Osteocyte (in vitro differentiated cells): ENCODE results near the gene PXT1. TPM values are rescaled to one million over a fixed set of nuclear protein-coding genes. Genes with fewer than 3 reads are reported as not detected.

Experiments
- DNase-seq: peaks from one replicate; pipeline ENCODE4 v3.0.0; 2021; ENCODE audit warnings: mixed read lengths; ENCODE audit not compliant: unreplicated experiment; ENCODE audit errors: extremely low spot score
- H3K27ac Mint-ChIP-seq: one replicate; pipeline ENCODE4 v1.8.0; 2021; ENCODE audit warnings: mild to moderate bottlenecking, mixed read lengths; ENCODE audit not compliant: unreplicated experiment
- H3K27me3 Mint-ChIP-seq: one replicate; pipeline ENCODE4 v1.8.0; 2021; ENCODE audit warnings: mixed read lengths; ENCODE audit not compliant: unreplicated experiment
- H3K36me3 Mint-ChIP-seq: one replicate; pipeline ENCODE4 v1.8.0; 2021; ENCODE audit warnings: mixed read lengths; ENCODE audit not compliant: unreplicated experiment
- H3K4me1 Mint-ChIP-seq: one replicate; pipeline ENCODE4 v1.8.0; 2021; ENCODE audit warnings: mixed read lengths; ENCODE audit not compliant: unreplicated experiment
- H3K4me3 Mint-ChIP-seq: one replicate; pipeline ENCODE4 v1.8.0; 2021; ENCODE audit warnings: mild to moderate bottlenecking, moderate library complexity, mixed read lengths; ENCODE audit not compliant: unreplicated experiment
- H3K9me3 Mint-ChIP-seq: one replicate; pipeline ENCODE4 v1.8.0; 2021; ENCODE audit warnings: mixed read lengths; ENCODE audit not compliant: unreplicated experiment
- total RNA-seq: library from RNA; stranded (reverse); gene quantifications from 2 replicates; pipeline ENCODE4 v1.2.1, GENCODE V29; 2021
- TF ChIP-seq, protein P1 (sequence below): fragments of 200-600 bp; sonication (generic); IDR thresholded peaks from 2 replicates; pipeline ENCODE4 v1.5.0; 2021; ENCODE audit warnings: antibody characterized with exemption, mild to moderate bottlenecking, moderate library complexity

The PXT1 gene
- total RNA-seq, 1 donor from 2014 or later = not detected

DNA sequence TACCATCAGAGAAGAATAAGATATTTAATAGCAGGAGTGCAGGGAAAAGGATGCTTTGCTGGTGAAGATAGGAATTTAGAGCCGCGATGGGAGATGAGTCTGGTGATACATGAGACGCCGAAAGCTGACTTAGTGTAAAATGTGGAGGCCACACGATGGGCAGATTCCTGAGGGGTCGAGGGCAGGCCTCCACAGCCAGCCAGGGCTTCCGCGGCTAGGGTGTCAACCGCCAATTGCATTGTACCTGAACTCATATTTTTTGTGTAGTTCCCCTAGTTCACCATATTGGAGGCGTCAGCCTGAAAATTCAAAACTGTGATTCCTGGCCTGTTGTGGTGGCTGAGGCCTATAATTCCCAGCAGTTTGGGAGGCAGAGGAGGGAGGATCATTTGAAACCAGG, 63.7 kb downstream of the PXT1 start:
- H3K36me3 Mint-ChIP-seq = no peaks in the 10 kb centered on the region
- TF ChIP-seq, protein P1, sequence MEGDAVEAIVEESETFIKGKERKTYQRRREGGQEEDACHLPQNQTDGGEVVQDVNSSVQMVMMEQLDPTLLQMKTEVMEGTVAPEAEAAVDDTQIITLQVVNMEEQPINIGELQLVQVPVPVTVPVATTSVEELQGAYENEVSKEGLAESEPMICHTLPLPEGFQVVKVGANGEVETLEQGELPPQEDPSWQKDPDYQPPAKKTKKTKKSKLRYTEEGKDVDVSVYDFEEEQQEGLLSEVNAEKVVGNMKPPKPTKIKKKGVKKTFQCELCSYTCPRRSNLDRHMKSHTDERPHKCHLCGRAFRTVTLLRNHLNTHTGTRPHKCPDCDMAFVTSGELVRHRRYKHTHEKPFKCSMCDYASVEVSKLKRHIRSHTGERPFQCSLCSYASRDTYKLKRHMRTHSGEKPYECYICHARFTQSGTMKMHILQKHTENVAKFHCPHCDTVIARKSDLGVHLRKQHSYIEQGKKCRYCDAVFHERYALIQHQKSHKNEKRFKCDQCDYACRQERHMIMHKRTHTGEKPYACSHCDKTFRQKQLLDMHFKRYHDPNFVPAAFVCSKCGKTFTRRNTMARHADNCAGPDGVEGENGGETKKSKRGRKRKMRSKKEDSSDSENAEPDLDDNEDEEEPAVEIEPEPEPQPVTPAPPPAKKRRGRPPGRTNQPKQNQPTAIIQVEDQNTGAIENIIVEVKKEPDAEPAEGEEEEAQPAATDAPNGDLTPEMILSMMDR = no peak
- no peak for DNase-seq
- H3K9me3 Mint-ChIP-seq = no peaks in the 10 kb centered on the region
- no peak overlapping the region for H3K27ac Mint-ChIP-seq
- no peaks in the 10 kb centered on the region for H3K4me1 Mint-ChIP-seq
- peaks cover 22% of the 10 kb centered on the region for H3K27me3 Mint-ChIP-seq
- H3K4me3 Mint-ChIP-seq = no peak overlapping the region

DNA sequence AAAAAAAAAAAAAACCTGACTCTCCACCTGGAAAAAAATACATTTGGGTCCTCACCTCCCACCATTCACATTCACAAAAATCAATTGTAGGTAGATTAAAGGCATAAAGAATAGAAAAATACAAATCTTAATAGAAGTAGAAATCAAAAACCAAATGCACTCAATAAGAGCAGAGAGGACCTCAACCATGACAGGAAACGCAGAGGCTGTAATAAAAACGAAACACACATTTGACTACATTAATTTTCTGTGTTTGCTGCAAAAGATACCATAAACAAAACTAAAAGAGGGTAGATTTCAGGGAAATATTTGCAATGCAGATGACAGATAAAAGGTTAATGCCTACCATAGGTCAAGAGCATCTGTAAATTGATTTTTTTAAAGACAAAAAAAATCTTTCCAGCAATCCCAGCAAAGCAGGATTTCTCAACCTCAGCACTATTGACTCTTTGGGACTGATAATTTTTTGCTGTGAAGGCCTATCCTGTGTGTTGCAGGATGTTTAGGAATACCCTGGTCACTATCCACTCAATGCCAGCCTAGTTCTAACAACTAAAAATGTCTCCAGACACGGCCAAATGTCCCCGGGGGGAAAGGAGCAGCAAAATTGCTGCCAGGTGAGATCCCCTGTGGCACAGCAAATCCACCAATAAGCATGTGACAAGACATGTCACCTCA, 64.3 kb downstream of the PXT1 start:
- H3K36me3 Mint-ChIP-seq = no peaks in the 10 kb centered on the region
- DNase-seq = no peak
- no peak overlapping the region for H3K27ac Mint-ChIP-seq
- H3K9me3 Mint-ChIP-seq = no peaks in the 10 kb centered on the region
- TF ChIP-seq, protein P1 = no peak
- peaks cover 22% of the 10 kb centered on the region for H3K27me3 Mint-ChIP-seq
- H3K4me1 Mint-ChIP-seq = peaks cover 2% of the 10 kb centered on the region
- no peak overlapping the region for H3K4me3 Mint-ChIP-seq

DNA sequence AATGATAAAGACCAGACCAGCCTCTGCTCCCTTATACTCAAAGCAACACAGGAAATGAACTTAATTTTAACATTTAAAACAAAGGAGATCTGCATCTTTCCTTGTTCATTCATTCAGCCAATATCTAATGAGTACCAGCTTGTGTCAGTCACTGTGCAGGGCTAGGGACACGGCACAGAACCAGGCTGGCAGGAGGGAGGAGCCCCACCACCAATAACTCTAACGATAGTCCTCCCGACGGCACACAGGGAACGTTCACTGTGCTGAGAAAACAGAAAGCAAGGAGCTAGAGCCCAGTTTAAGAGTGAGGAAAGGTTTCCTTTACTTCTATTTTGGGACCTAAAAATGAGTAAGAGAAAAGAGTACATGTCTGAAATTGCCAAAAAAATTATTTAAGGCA, 65.1 kb downstream of the PXT1 start:
- Mint-ChIP-seq H3K4me3 (no peak overlapping the region), H3K9me3 (no peaks in the 10 kb centered on the region), H3K36me3 (no peaks in the 10 kb centered on the region), H3K27ac (no peak overlapping the region), H3K4me1 (peaks cover 2% of the 10 kb centered on the region), H3K27me3 (peaks cover 27% of the 10 kb centered on the region)
- TF ChIP-seq, protein P1 = no peak
- no peak for DNase-seq

DNA sequence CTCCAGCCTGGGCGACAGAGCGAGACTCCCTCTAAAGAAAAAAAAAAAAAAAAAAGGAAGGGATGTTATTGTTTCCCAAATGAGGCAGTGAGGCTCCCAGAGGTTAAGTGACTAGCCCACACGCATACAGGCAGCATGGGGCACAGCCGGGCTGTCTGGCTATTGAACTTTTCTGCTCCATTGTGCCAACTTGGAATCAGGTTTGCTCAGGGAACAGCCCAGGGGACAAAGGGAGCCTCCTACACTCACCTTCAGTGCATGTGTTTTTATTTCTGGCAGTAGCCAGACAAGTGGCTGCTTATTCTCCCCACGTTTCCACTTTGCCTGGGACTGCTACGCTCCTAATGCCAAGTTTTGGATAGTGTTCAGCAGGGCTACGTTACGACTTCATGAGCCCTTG, 65.9 kb downstream of the PXT1 start:
- Mint-ChIP-seq H3K4me3 (no peak overlapping the region), H3K27me3 (peaks cover 35% of the 10 kb centered on the region), H3K9me3 (no peaks in the 10 kb centered on the region), H3K36me3 (no peaks in the 10 kb centered on the region), H3K4me1 (peaks cover 2% of the 10 kb centered on the region), H3K27ac (no peak overlapping the region)
- no peak for DNase-seq
- TF ChIP-seq, protein P1 = no peak

DNA sequence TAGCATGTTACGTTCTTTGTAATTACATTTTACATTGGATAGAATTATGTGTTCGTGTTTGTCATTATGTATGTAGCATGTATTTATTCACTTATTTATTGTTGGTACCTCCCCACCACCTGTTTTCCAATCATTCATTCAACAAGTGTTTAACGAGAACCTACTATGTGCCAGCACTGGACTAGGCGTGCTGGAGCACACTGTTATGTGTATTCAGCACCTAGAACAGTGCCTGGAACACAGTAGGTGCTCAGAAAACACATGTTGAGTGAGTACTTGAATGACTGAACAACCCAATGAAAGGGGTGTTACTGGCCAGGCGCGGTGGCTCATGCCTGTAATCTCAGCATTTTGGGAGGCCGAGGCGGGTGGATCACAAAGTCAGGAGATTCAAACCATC, 66.5 kb downstream of the PXT1 start:
- H3K4me3 Mint-ChIP-seq = no peak overlapping the region
- H3K4me1 Mint-ChIP-seq = peaks cover 2% of the 10 kb centered on the region
- H3K27me3 Mint-ChIP-seq = peaks cover 36% of the 10 kb centered on the region
- no peak overlapping the region for H3K27ac Mint-ChIP-seq
- DNase-seq = no peak
- no peaks in the 10 kb centered on the region for H3K9me3 Mint-ChIP-seq
- no peaks in the 10 kb centered on the region for H3K36me3 Mint-ChIP-seq
- TF ChIP-seq, protein P1 = no peak
